Endothelial cell of umbilical vein (primary cell): ENCODE data around the gene C16orf78.

ENCODE experiments used
- CTCF ChIP-seq, 2 donors: IDR thresholded peaks; 1 replicate in 1 of 2; 2 replicates in 1 of 2; pipeline ENCODE4 v1.5.1; 2011; ENCODE audit warnings: low read length in 2 of 2, mild to moderate bottlenecking in 2 of 2, moderate library complexity in 2 of 2, control low read depth in 1 of 2, inconsistent platforms in 1 of 2, low read depth in 1 of 2; ENCODE audit not compliant: insufficient read depth in 1 of 2; ENCODE audit errors: extremely low read depth in 1 of 2
- EZH2 ChIP-seq: IDR thresholded peaks from 2 replicates; pipeline ENCODE4 v1.6.1; 2012; ENCODE audit warnings: borderline replicate concordance, low read depth, mild to moderate bottlenecking, moderate library complexity, low read length, inconsistent platforms; ENCODE audit not compliant: severe bottlenecking
- MYC ChIP-seq: IDR thresholded peaks from one replicate; pipeline ENCODE4 v1.6.1; 2011; ENCODE audit warnings: mild to moderate bottlenecking, low read depth, low read length
- POLR2A ChIP-seq: IDR thresholded peaks from 2 replicates; pipeline ENCODE4 v1.6.1; 2012; ENCODE audit warnings: low read depth, mild to moderate bottlenecking, control low read depth, low read length
- POLR2AphosphoS5 ChIP-seq: IDR thresholded peaks from 2 replicates; pipeline ENCODE4 v1.6.1; 2012; ENCODE audit warnings: low read depth, mild to moderate bottlenecking, control low read depth, low read length, moderate library complexity; ENCODE audit not compliant: insufficient read depth

- TF ChIP-seq CTCF (IDR thresholded peaks at IDR 0.05; ENCODE audit: extremely low read depth in 1 of 2, insufficient read depth in 1 of 2, low read depth in 1 of 2, low read length in 2 of 2), result no peak
- TF ChIP-seq EZH2, result no peak
- no peak for TF ChIP-seq MYC
- no peak for TF ChIP-seq POLR2A
- no peak for TF ChIP-seq POLR2AphosphoS5
Measured at GRCh38 chr16:49354101-49354500, 19.5 kb upstream of the C16orf78 start.
